Fibroblast of lung (primary cell): Measurements from ENCODE around the gene DCTPP1. TPM values are rescaled to one million over a fixed set of nuclear protein-coding genes. Genes with fewer than 3 reads are reported as not detected.

Experiments
- DNase-seq, 2 donors: peaks; one replicate each; pipeline versions ENCODE4 v3.0.0 to v3.0.0-alpha.2; 2010; ENCODE audit warnings: low read depth in 2 of 2
- H2AFZ ChIP-seq: 2 replicates; pipeline ENCODE4 v1.5.1; 2012; ENCODE audit warnings: low read length, control low read depth, inconsistent platforms
- H3K27ac ChIP-seq: 2 replicates; pipeline ENCODE4 v1.5.1; 2011; ENCODE audit warnings: low read length, control low read depth; ENCODE audit not compliant: insufficient read depth
- H3K27me3 ChIP-seq: 2 replicates; pipeline ENCODE4 v1.5.1; 2011; ENCODE audit warnings: mild to moderate bottlenecking, low read length; ENCODE audit not compliant: control insufficient read depth, insufficient read depth
- H3K36me3 ChIP-seq: 2 replicates; pipeline ENCODE4 v1.5.1; 2011; ENCODE audit warnings: low read length; ENCODE audit not compliant: control insufficient read depth, insufficient read depth
- H3K4me1 ChIP-seq: 2 replicates; pipeline ENCODE4 v1.5.1; 2011; ENCODE audit warnings: low read length; ENCODE audit not compliant: control insufficient read depth, insufficient read depth; ENCODE audit errors: extremely low read depth
- H3K4me2 ChIP-seq: 2 replicates; pipeline ENCODE4 v1.5.1; 2011; ENCODE audit warnings: low read length, control low read depth; ENCODE audit not compliant: insufficient read depth; ENCODE audit errors: extremely low read depth
- H3K4me3 ChIP-seq, 4 experiments: fragments of 200-600 bp in 1 of 4; sonication (generic) in 1 of 4; replicated peaks in 1 of 4; 2 replicates each; pipeline ENCODE4 v1.5.1; 2011 to 2016; ENCODE audit warnings: low read length in 4 of 4, low read depth in 3 of 4, mild to moderate bottlenecking in 3 of 4, control low read depth in 2 of 4, inconsistent platforms in 1 of 4, mixed read lengths in 1 of 4; ENCODE audit not compliant: insufficient read depth in 1 of 4; ENCODE audit errors: control extremely low read depth in 1 of 4
- H3K79me2 ChIP-seq: 2 replicates; pipeline ENCODE4 v1.5.1; 2012; ENCODE audit warnings: mild to moderate bottlenecking, low read length, inconsistent platforms; ENCODE audit not compliant: control insufficient read depth, insufficient read depth
- H3K9ac ChIP-seq: 2 replicates; pipeline ENCODE4 v1.5.1; 2011; ENCODE audit warnings: mild to moderate bottlenecking, low read length, control low read depth; ENCODE audit not compliant: insufficient read depth
- H3K9me3 ChIP-seq: 2 replicates; pipeline ENCODE4 v1.5.1; 2012; ENCODE audit warnings: low read depth, low read length; ENCODE audit not compliant: control insufficient read depth, insufficient read depth
- H4K20me1 ChIP-seq: 2 replicates; pipeline ENCODE4 v1.5.1; 2011; ENCODE audit warnings: low read length; ENCODE audit not compliant: control insufficient read depth, insufficient read depth; ENCODE audit errors: extremely low read depth
- CTCF ChIP-seq, 2 donors: IDR thresholded peaks in 1 of 2; conservative IDR thresholded peaks in 1 of 2; 1 replicate in 1 of 2; 2 replicates in 1 of 2; pipeline ENCODE4 v1.5.1; 2011 to 2012; ENCODE audit warnings: low read length in 2 of 2, control low read depth in 1 of 2, inconsistent platforms in 1 of 2, low read depth in 1 of 2, mild to moderate bottlenecking in 1 of 2
- EZH2 ChIP-seq: IDR thresholded peaks from 2 replicates; pipeline ENCODE4 v1.5.1; 2012; ENCODE audit warnings: low read length, control low read depth, mild to moderate bottlenecking; ENCODE audit errors: missing control alignments
- polyA plus RNA-seq, 2 donors: library from polyadenylated mRNA; depleted of rRNA in 1 of 2; stranded (reverse) in 1 of 2; unstranded in 1 of 2; fragments of >200 nt; gene quantifications; 2 replicates each; pipeline ENCODE4 v1.2.1, GENCODE V29; 2011 to 2012; ENCODE audit warnings: missing spikeins in 1 of 2
- total RNA-seq: library from RNA; depleted of rRNA; stranded (reverse); fragments of >200 nt; gene quantifications from 2 replicates; pipeline ENCODE4 v1.2.1, GENCODE V29; 2014

Gene DCTPP1
- total and polyA plus RNA-seq, 2 donors (not counting 1 experiment from before 2014, with no cell fraction given): 6.6 to 23.6 TPM

- Histone ChIP-seq H3K4me2 (no peak overlapping the region), H3K9ac (no peak overlapping the region), H3K27me3 (no peaks in the 10 kb centered on the region), H3K4me3 (no peak overlapping the region), H3K36me3 (peaks cover 2% of the 10 kb centered on the region), H3K27ac (no peak overlapping the region), H3K4me1 (peaks cover under 1% of the 10 kb centered on the region), H3K79me2 (peaks cover 2% of the 10 kb centered on the region), H3K9me3 (no peaks in the 10 kb centered on the region), H2AFZ (no peak overlapping the region), H4K20me1 (no peaks in the 10 kb centered on the region)
- TF ChIP-seq EZH2 (no peak), CTCF (conservative IDR thresholded peaks at IDR 0.05 in 1 of 2, IDR thresholded peaks at IDR 0.05 in 1 of 2; ENCODE audit: low read depth in 1 of 2, low read length in 2 of 2) (no peak)
- DNase-seq: no peak
These were observed 16.6 kb downstream of the DCTPP1 start for GRCh38 chr16:30413112-30413806.

- peak overlapping the region in 1 of 4 experiments; percentile 2 for H3K4me3 ChIP-seq
- no peak overlapping the region for H3K27ac ChIP-seq
- H3K4me2 ChIP-seq: peak overlapping the region; percentile 48
These were observed 20.4 kb downstream of the DCTPP1 start for GRCh38 chr16:30409125-30410060.

More at GRCh38 chr16:30409125-30410060, 20.4 kb downstream of the DCTPP1 start:
- H4K20me1 ChIP-seq: no peaks in the 10 kb centered on the region
- peaks cover 2% of the 10 kb centered on the region for H3K36me3 ChIP-seq
- TF ChIP-seq CTCF (conservative IDR thresholded peaks at IDR 0.05 in 1 of 2, IDR thresholded peaks at IDR 0.05 in 1 of 2; ENCODE audit: low read depth in 1 of 2, low read length in 2 of 2) (peak; percentile 97), EZH2 (no peak)
- H3K79me2 ChIP-seq: peaks cover 5% of the 10 kb centered on the region
- no peaks in the 10 kb centered on the region for H3K9me3 ChIP-seq
- no peak overlapping the region for H2AFZ ChIP-seq
- H3K9ac ChIP-seq: peak overlapping the region; percentile 23
- H3K4me1 ChIP-seq: peaks cover 4% of the 10 kb centered on the region
- DNase-seq: peak; percentile 70 to 83
- H3K27me3 ChIP-seq: no peaks in the 10 kb centered on the region
